H1 (cell line): Measurements from ENCODE around the gene LAG3. TPM values are rescaled to one million over a fixed set of nuclear protein-coding genes. Genes with fewer than 3 reads are reported as not detected.

Experiments used
- CTCF ChIA-PET: fragments of 300-600 bp; sonication (Branson Sonifier 250); formaldehyde crosslinking; loops from one replicate; lab custom pipeline; 2021; ENCODE audit not compliant: partially characterized antibody; lab: Charles Lee
- POLR2A ChIA-PET: fragments of 300-600 bp; sonication (Branson Sonifier 250); formaldehyde crosslinking; loops from one replicate; lab custom pipeline; 2021; ENCODE audit warnings: inconsistent platforms; ENCODE audit not compliant: partially characterized antibody; lab: Charles Lee
- DNase-seq, 2 experiments: peaks; one replicate each; pipeline versions ENCODE4 v3.0.0 to v3.0.0-alpha.2; 2010 to 2022; ENCODE audit warnings: low spot score in 2 of 2, low read depth in 1 of 2, mixed read lengths in 1 of 2
- FAIRE-seq: peaks from 2 replicates; lab custom pipeline; 2011; peaks lifted over from hg19 to GRCh38; lab: Jason Lieb, UNC
- H2AFZ ChIP-seq: 2 replicates; pipeline ENCODE4 v1.8.1; 2012; ENCODE audit warnings: low read length, inconsistent platforms
- H2AK5ac ChIP-seq: 2 replicates; pipeline ENCODE4 v1.6.1; 2013; ENCODE audit warnings: low read depth, low read length
- H2BK120ac ChIP-seq: replicated peaks from 2 replicates; pipeline ENCODE3; 2013; ENCODE audit warnings: low read depth, low read length, inconsistent platforms
- H2BK12ac ChIP-seq: 2 replicates; pipeline ENCODE4 v1.6.1; 2013; ENCODE audit warnings: low read depth, low read length
- H2BK15ac ChIP-seq: 2 replicates; pipeline ENCODE4 v1.6.1; 2013; ENCODE audit warnings: low read length
- H2BK20ac ChIP-seq: 2 replicates; pipeline ENCODE4 v1.6.1; 2013; ENCODE audit warnings: low read length
- H2BK5ac ChIP-seq: 2 replicates; pipeline ENCODE4 v1.6.1; 2013; ENCODE audit warnings: low read depth, low read length
- H3K14ac ChIP-seq: 2 replicates; pipeline ENCODE4 v1.6.1; 2013; ENCODE audit warnings: inconsistent platforms; ENCODE audit not compliant: insufficient read length
- H3K18ac ChIP-seq: 2 replicates; pipeline ENCODE4 v1.6.1; 2013; ENCODE audit warnings: low read length; ENCODE audit errors: extremely low read depth
- H3K23ac ChIP-seq: 2 replicates; pipeline ENCODE4 v1.6.1; 2013; ENCODE audit warnings: inconsistent platforms; ENCODE audit not compliant: insufficient read length
- H3K23me2 ChIP-seq: 2 replicates; pipeline ENCODE4 v1.6.1; 2013; ENCODE audit warnings: low read depth, low read length
- H3K27ac ChIP-seq: 2 replicates; pipeline ENCODE4 v1.6.1; 2011; ENCODE audit warnings: low read depth, low read length, inconsistent platforms
- H3K27me3 ChIP-seq, 4 experiments: replicated peaks in 1 of 4; 1 replicate in 1 of 4; 2 replicates in 3 of 4; pipeline versions ENCODE4 v1.6.1 to v1.8.1; 2011 to 2013; ENCODE audit warnings: low read length in 3 of 4, mild to moderate bottlenecking in 3 of 4, inconsistent platforms in 2 of 4, mixed read lengths in 2 of 4, moderate library complexity in 1 of 4; ENCODE audit not compliant: control insufficient read depth in 3 of 4, insufficient read depth in 3 of 4; ENCODE audit errors: extremely low read depth in 1 of 4
- H3K36me3 ChIP-seq, 4 experiments: 2 replicates each; pipeline versions ENCODE4 v1.6.1 to v1.8.1; 2011 to 2013; ENCODE audit warnings: mild to moderate bottlenecking in 4 of 4, low read length in 3 of 4, moderate library complexity in 2 of 4, control low read depth in 1 of 4, inconsistent platforms in 1 of 4; ENCODE audit not compliant: insufficient read depth in 4 of 4, control insufficient read depth in 2 of 4
- H3K4ac ChIP-seq: replicated peaks from 2 replicates; pipeline ENCODE3; 2013; ENCODE audit warnings: low read length, low read depth, mixed read lengths, inconsistent platforms; ENCODE audit not compliant: insufficient read length
- H3K4me1 ChIP-seq, 4 experiments: replicated peaks in 1 of 4; 1 replicate in 1 of 4; 2 replicates in 3 of 4; pipeline versions ENCODE4 v1.6.1 to v1.8.1; 2011 to 2013; ENCODE audit warnings: low read length in 3 of 4, inconsistent platforms in 2 of 4, mixed read lengths in 1 of 4; ENCODE audit not compliant: insufficient read depth in 4 of 4, control insufficient read depth in 3 of 4
- H3K4me2 ChIP-seq, 2 experiments: 2 replicates each; pipeline versions ENCODE4 v1.6.1 to v1.8.1; 2011 to 2013; ENCODE audit warnings: low read depth in 2 of 2, low read length in 2 of 2, control low read depth in 1 of 2, inconsistent platforms in 1 of 2, mild to moderate bottlenecking in 1 of 2; ENCODE audit not compliant: insufficient read depth in 1 of 2
- H3K4me3 ChIP-seq, 4 experiments: fragments of 200-600, 300-600 bp in 1 of 4; sonication (generic), shearing (Covaris generic), sonication (Bioruptor Twin) in 1 of 4; 2 replicates each; pipeline versions ENCODE4 v1.5.1 to v1.8.1; 2011 to 2016; ENCODE audit warnings: low read length in 4 of 4, low read depth in 3 of 4, control low read depth in 2 of 4, inconsistent platforms in 2 of 4, mild to moderate bottlenecking in 2 of 4, mixed read lengths in 1 of 4, moderate library complexity in 1 of 4; ENCODE audit not compliant: insufficient read depth in 2 of 4; ENCODE audit errors: extremely low read depth in 1 of 4
- H3K56ac ChIP-seq: replicated peaks from 2 replicates; pipeline ENCODE3; 2013; ENCODE audit warnings: low read depth, mild to moderate bottlenecking, mixed read lengths, low read length, inconsistent platforms; ENCODE audit not compliant: insufficient read length
- H3K79me1 ChIP-seq: 2 replicates; pipeline ENCODE4 v1.6.1; 2013; ENCODE audit warnings: low read depth, low read length, control low read depth
- H3K79me2 ChIP-seq, 2 experiments: 2 replicates each; pipeline versions ENCODE4 v1.6.1 to v1.8.1; 2012 to 2013; ENCODE audit warnings: low read length in 2 of 2, mild to moderate bottlenecking in 2 of 2, inconsistent platforms in 1 of 2; ENCODE audit not compliant: insufficient read depth in 2 of 2, control insufficient read depth in 1 of 2
- H3K9ac ChIP-seq, 4 experiments: replicated peaks in 1 of 4; 1 replicate in 1 of 4; 2 replicates in 3 of 4; pipeline versions ENCODE4 v1.6.1 to v1.8.1; 2011 to 2013; ENCODE audit warnings: low read depth in 3 of 4, low read length in 3 of 4, control low read depth in 2 of 4, mild to moderate bottlenecking in 2 of 4, moderate library complexity in 2 of 4, inconsistent platforms in 1 of 4; ENCODE audit errors: extremely low read depth in 1 of 4
- H3K9me3 ChIP-seq, 2 experiments: 2 replicates each; pipeline versions ENCODE4 v1.6.1 to v1.8.1; 2012 to 2013; ENCODE audit warnings: mild to moderate bottlenecking in 2 of 2, moderate library complexity in 2 of 2, control low read depth in 1 of 2, inconsistent platforms in 1 of 2, low read depth in 1 of 2, low read length in 1 of 2, mixed read lengths in 1 of 2; ENCODE audit not compliant: insufficient read depth in 2 of 2
- H4K20me1 ChIP-seq, 2 experiments: replicated peaks in 1 of 2; 2 replicates each; pipeline versions ENCODE3 to v1.8.1; 2011 to 2013; ENCODE audit warnings: inconsistent platforms in 2 of 2, low read length in 2 of 2, mild to moderate bottlenecking in 1 of 2; ENCODE audit not compliant: insufficient read depth in 2 of 2, control insufficient read depth in 1 of 2
- H4K5ac ChIP-seq: 2 replicates; pipeline ENCODE4 v1.6.1; 2013; ENCODE audit warnings: low read length, low read depth, mixed read lengths, inconsistent platforms; ENCODE audit not compliant: insufficient read length
- H4K8ac ChIP-seq: 2 replicates; pipeline ENCODE4 v1.8.0; 2013; ENCODE audit warnings: mild to moderate bottlenecking, moderate library complexity, low read length, inconsistent platforms; ENCODE audit not compliant: insufficient read depth; ENCODE audit errors: extremely low read depth
- H4K91ac ChIP-seq: replicated peaks from 2 replicates; pipeline ENCODE3; 2013; ENCODE audit warnings: low read length, mixed read lengths, inconsistent platforms; ENCODE audit not compliant: insufficient read length
- BRCA1 ChIP-seq: IDR thresholded peaks from 2 replicates; pipeline ENCODE4 v1.6.1; 2012; ENCODE audit warnings: low read depth, low read length, improper control_type of control experiment
- CBX8 ChIP-seq: fragments of 300-800, 300-1000 bp; sonication (generic); IDR thresholded peaks from 2 replicates; pipeline ENCODE4 v1.7.1; 2016; ENCODE audit warnings: low read depth, low read length, borderline replicate concordance
- EGR1 ChIP-seq: IDR thresholded peaks from 2 replicates; pipeline ENCODE4 v1.6.1; 2011; ENCODE audit warnings: low read depth, low read length, borderline replicate concordance
- EP300 ChIP-seq, 2 experiments: IDR thresholded peaks; 1 replicate in 1 of 2; 2 replicates in 1 of 2; pipeline ENCODE4 v1.6.1; 2011 to 2012; ENCODE audit warnings: low read depth in 2 of 2, low read length in 2 of 2, mild to moderate bottlenecking in 2 of 2, borderline replicate concordance in 1 of 2, inconsistent platforms in 1 of 2, moderate library complexity in 1 of 2
- EZH2 ChIP-seq: fragments of 200-600 bp; sonication (generic); IDR thresholded peaks from 2 replicates; pipeline ENCODE4 v1.7.1; 2012; ENCODE audit warnings: low read depth, mild to moderate bottlenecking, moderate library complexity, low read length, inconsistent platforms; ENCODE audit not compliant: severe bottlenecking
- HDAC2 ChIP-seq, 2 experiments: fragments of 300-600 bp in 1 of 2; sonication (generic) in 1 of 2; IDR thresholded peaks; 2 replicates each; pipeline ENCODE4 v1.6.1; 2011 to 2012; ENCODE audit warnings: low read depth in 2 of 2, low read length in 2 of 2, mild to moderate bottlenecking in 2 of 2, moderate library complexity in 2 of 2, borderline replicate concordance in 1 of 2, inconsistent platforms in 1 of 2
- KDM1A ChIP-seq: fragments of 200-600, 300-600 bp; sonication (generic); IDR thresholded peaks from 2 replicates; pipeline ENCODE4 v1.7.1; 2016; ENCODE audit warnings: mild to moderate bottlenecking, low read length, borderline replicate concordance
- POLR2A ChIP-seq, 2 experiments: IDR thresholded peaks; 1 replicate in 1 of 2; 2 replicates in 1 of 2; pipeline ENCODE4 v1.6.1; 2011; ENCODE audit warnings: low read depth in 2 of 2, low read length in 2 of 2, mild to moderate bottlenecking in 2 of 2; ENCODE audit errors: control extremely low read depth in 1 of 2
- SIRT6 ChIP-seq: IDR thresholded peaks from one replicate; pipeline ENCODE4 v1.7.1; 2012; ENCODE audit warnings: low read length, inconsistent platforms
- SRF ChIP-seq: IDR thresholded peaks from 2 replicates; pipeline ENCODE4 v1.6.1; 2011; ENCODE audit warnings: mild to moderate bottlenecking, low read depth, low read length, moderate library complexity
- TBP ChIP-seq: IDR thresholded peaks from 2 replicates; pipeline ENCODE4 v1.6.1; 2011; ENCODE audit warnings: low read depth, low read length, improper control_type of control experiment
- TEAD4 ChIP-seq: IDR thresholded peaks from 2 replicates; pipeline ENCODE4 v1.6.1; 2012; ENCODE audit warnings: low read depth, low read length, inconsistent platforms, mixed read lengths
- WGBS, 2 experiments: shearing (Covaris generic) in 1 of 2; methylation state at CpG; one replicate each; pipeline versions ENCODE4 v1.1.6 to v1.1.7; 2013 to 2015; ENCODE audit warnings: low lambda C conversion rate in 2 of 2, mixed read lengths in 2 of 2, inconsistent platforms in 1 of 2, low coverage in 1 of 2, missing lambda C conversion rate in 1 of 2; ENCODE audit not compliant: insufficient replicate concordance in 2 of 2, insufficient coverage in 1 of 2, insufficient read length in 1 of 2; ENCODE audit errors: extremely low coverage in 1 of 2, missing lambda C conversion rate in 1 of 2; 5-methylcytosine and 5-hydroxymethylcytosine counted together
- polyA plus RNA-seq, 7 experiments: library from polyadenylated mRNA; depleted of rRNA in 3 of 7; stranded (reverse) in 5 of 7; unstranded in 2 of 7; fragments of >200 nt in 5 of 7; fragments of 200-250 nt in 2 of 7; gene quantifications; 1 replicate in 5 of 7; 2 replicates in 1 of 7; 4 replicates in 1 of 7; pipeline versions ENCODE4 v1.2.1 to v1.2.3, GENCODE V29; 2011 to 2013; ENCODE audit warnings: missing spikeins in 2 of 7, mixed read lengths in 2 of 7
- total RNA-seq: library from RNA; stranded (reverse); fragmentation: NEBNext Ultra II Directional; extraction: Animal tissue kit (Norgen Biotek cat#: 25700); gene quantifications from 2 replicates; pipeline ENCODE4 v1.2.1, GENCODE V29; 2021

LAG3 gene
- total and polyA plus RNA-seq, 2 of the 8 experiments (the other 6 are each of a cell fraction or from before 2014, with no cell fraction given) = 1.1 to 3.1 TPM

- Histone ChIP-seq H3K79me1 (no peaks in the 10 kb centered on the region; the same call in 1 of the 2 replicates), H3K18ac (no peak overlapping the region; the same call in none of the 2 replicates), H3K23me2 (peaks cover 26% of the 10 kb centered on the region), H2BK15ac (peak overlapping the region; percentile 75; the same call in 1 of the 2 replicates), H3K4me3 (peak overlapping the region; percentile 53 to 72 (median 60); a peak in 5 of 8 replicates), H3K27ac (no peak overlapping the region), H3K4ac (no peak overlapping the region), H2BK5ac (peak overlapping the region; percentile 89; the same call in 1 of the 2 replicates), H2AFZ (no peak overlapping the region), H3K9me3 (no peaks in the 10 kb centered on the region), H3K14ac (no peak overlapping the region), H3K36me3 (no peaks in the 10 kb centered on the region), H3K9ac (no peak overlapping the region), H3K56ac (no peak overlapping the region), H3K79me2 (no peaks in the 10 kb centered on the region), H2BK120ac (no peak overlapping the region), H3K4me2 (peak overlapping the region; percentile 94 to 98), H3K23ac (no peak overlapping the region), H3K4me1 (peaks cover 8 to 64% (median 38%) of the 10 kb centered on the region in 4 experiments), H4K20me1 (peaks cover 0 to 8% of the 10 kb centered on the region in 2 experiments), H3K27me3 (peaks cover 0 to 12% (median 8%) of the 10 kb centered on the region in 4 experiments; a peak in 6 of 7 replicates), H2BK20ac (peak overlapping the region; percentile 55; the same call in 1 of the 2 replicates), H4K5ac (no peak overlapping the region), H2BK12ac (peak overlapping the region; percentile 75; the same call in 1 of the 2 replicates), H2AK5ac (peak overlapping the region; percentile 26; the same call in 1 of the 2 replicates), H4K8ac (no peak overlapping the region), H4K91ac (no peak overlapping the region)
- 65% methylated on average over 6 of the region's 7 CpGs; no CpG with 5 or more reads in 1 of the 2 experiments for WGBS, 2 experiments
- DNase-seq (no peak), FAIRE-seq (no peak)
- ChIA-PET CTCF (interaction anchor here (0.8 to 23.7 kb wide), 10 partner anchors 10 to 87 kb away, joined by 3 to 532 read pairs (median 14); partner anchors contain the start of genes CD4, GNB3, LAG3 and MLF2), POLR2A (interaction anchor here (0.6 to 27.1 kb wide), 19 partner anchors 10 to 218 kb away, joined by 3 to 388 read pairs (median 4); partner anchors contain the start of genes CDCA3, COPS7A, GNB3 and LAG3)
- TF ChIP-seq POLR2A (IDR thresholded peaks at IDR 0.05; ENCODE audit: control extremely low read depth in 1 of 2, low read depth in 2 of 2, low read length in 2 of 2) (no peak), SIRT6 (no peak), CBX8 (no peak), HDAC2 (IDR thresholded peaks at IDR 0.05; ENCODE audit: borderline replicate concordance in 1 of 2, low read depth in 2 of 2, low read length in 2 of 2) (no peak), EGR1 (no peak), TEAD4 (no peak), EZH2 (no peak), SRF (no peak), EP300 (IDR thresholded peaks at IDR 0.05; ENCODE audit: borderline replicate concordance in 1 of 2, low read depth in 2 of 2, low read length in 2 of 2) (no peak), BRCA1 (no peak), KDM1A (no peak), TBP (no peak)
Measured at GRCh38 chr12:6822426-6823135, 50.3 kb downstream of the LAG3 start.
